Measurements from ENCODE around the gene MS4A4E.

The MS4A4E gene

GRCh38 chr11:60241786-60242185 lies 1.2 kb downstream of the MS4A4E start (continued):
- TF ChIP-seq ZBTB44 (tag by site-specific recombination; IDR thresholded peaks at IDR 0.05) (no peak), ZNF140 (tag by site-specific recombination; IDR thresholded peaks at IDR 0.05) (no peak), BCL11A (tag by site-specific recombination; IDR thresholded peaks at IDR 0.05; ENCODE audit: low read depth) (no peak), ZNF837 (tag by site-specific recombination; IDR thresholded peaks at IDR 0.05) (no peak)

GRCh38 chr11:60240662-60241061 lies 2.3 kb downstream of the MS4A4E start:
- Histone ChIP-seq H3K4me1 (ENCODE audit: control insufficient read depth, insufficient read depth, low read length) (no peaks in the 10 kb centered on the region), H3K36me3 (ENCODE audit: control insufficient read depth in 2 of 2, insufficient read depth in 1 of 2, low read length in 2 of 2) (no peaks in the 10 kb centered on the region), H3K4me3 (ENCODE audit: low read depth, low read length) (no peak overlapping the region), H3K9me3 (ENCODE audit: control insufficient read depth, insufficient read depth, low read depth, low read length) (no peaks in the 10 kb centered on the region), H3K27ac (ENCODE audit: extremely low read depth, low read depth, low read length) (no peak overlapping the region)
- POLR2A ChIA-PET: no interaction called here
- CTCF ChIA-PET: no interaction called here
- no peak for TF ChIP-seq ZNF18 (tag by site-specific recombination; IDR thresholded peaks at IDR 0.05)
- TF ChIP-seq ZNF112 (tag by site-specific recombination; IDR thresholded peaks at IDR 0.05): no peak
- no peak for TF ChIP-seq ZNF768 (tag by site-specific recombination; IDR thresholded peaks at IDR 0.05)
- no peak for TF ChIP-seq ZNF692 (tag by site-specific recombination; IDR thresholded peaks at IDR 0.05)
- TF ChIP-seq ZNF362 (tag by site-specific recombination; IDR thresholded peaks at IDR 0.05): no peak
- TF ChIP-seq KLF10 (tag by site-specific recombination; IDR thresholded peaks at IDR 0.05): no peak
- TF ChIP-seq ZNF837 (tag by site-specific recombination; IDR thresholded peaks at IDR 0.05): no peak

GRCh38 chr11:60235321-60235720 lies 7.6 kb downstream of the MS4A4E start:
- no peak for TF ChIP-seq HOXD13 (CRISPR knock-in tag; IDR thresholded peaks at IDR 0.05; ENCODE audit: borderline replicate concordance)
- TF ChIP-seq ZNF561 (tag by site-specific recombination; IDR thresholded peaks at IDR 0.05; ENCODE audit: borderline replicate concordance): no peak
- TF ChIP-seq KLF16 (tag by site-specific recombination; IDR thresholded peaks at IDR 0.05): no peak
- no peak for TF ChIP-seq SP3 (tag by site-specific recombination; IDR thresholded peaks at IDR 0.05)
- TF ChIP-seq SP7 (tag by site-specific recombination; IDR thresholded peaks at IDR 0.05): no peak
- no peak for TF ChIP-seq ZNF223 (tag by site-specific recombination; IDR thresholded peaks at IDR 0.05)
- POLR2A ChIA-PET: no interaction called here
- no peak overlapping the region for H3K27ac ChIP-seq (ENCODE audit: extremely low read depth, low read depth, low read length)
- H3K4me1 ChIP-seq (ENCODE audit: control insufficient read depth, insufficient read depth, low read length): no peaks in the 10 kb centered on the region
- no peaks in the 10 kb centered on the region for H3K36me3 ChIP-seq (ENCODE audit: control insufficient read depth in 2 of 2, insufficient read depth in 1 of 2, low read length in 2 of 2)
- no peaks in the 10 kb centered on the region for H3K9me3 ChIP-seq (ENCODE audit: control insufficient read depth, insufficient read depth, low read depth, low read length)
- H3K4me3 ChIP-seq (ENCODE audit: low read depth, low read length): no peak overlapping the region
- CTCF ChIA-PET: interaction anchor here (0.6 to 1.3 kb wide), 2 partner anchors 16 to 231 kb away, joined by 3 to 4 read pairs; no protein-coding TSS in a partner anchor

Measured in HEK293 (cell line).